Raji (cell line): ENCODE results near the gene GRK5.

ENCODE experiments used
- POLR2A ChIP-seq: IDR thresholded peaks from 2 replicates; pipeline ENCODE4 v1.6.1; 2011; ENCODE audit warnings: low read depth, low read length, control low read depth; ENCODE audit not compliant: insufficient read depth

GRK5 gene

GRCh38 chr10:119370111-119370741, 162.9 kb downstream of the GRK5 start:
- no peak for TF ChIP-seq POLR2A

DNA sequence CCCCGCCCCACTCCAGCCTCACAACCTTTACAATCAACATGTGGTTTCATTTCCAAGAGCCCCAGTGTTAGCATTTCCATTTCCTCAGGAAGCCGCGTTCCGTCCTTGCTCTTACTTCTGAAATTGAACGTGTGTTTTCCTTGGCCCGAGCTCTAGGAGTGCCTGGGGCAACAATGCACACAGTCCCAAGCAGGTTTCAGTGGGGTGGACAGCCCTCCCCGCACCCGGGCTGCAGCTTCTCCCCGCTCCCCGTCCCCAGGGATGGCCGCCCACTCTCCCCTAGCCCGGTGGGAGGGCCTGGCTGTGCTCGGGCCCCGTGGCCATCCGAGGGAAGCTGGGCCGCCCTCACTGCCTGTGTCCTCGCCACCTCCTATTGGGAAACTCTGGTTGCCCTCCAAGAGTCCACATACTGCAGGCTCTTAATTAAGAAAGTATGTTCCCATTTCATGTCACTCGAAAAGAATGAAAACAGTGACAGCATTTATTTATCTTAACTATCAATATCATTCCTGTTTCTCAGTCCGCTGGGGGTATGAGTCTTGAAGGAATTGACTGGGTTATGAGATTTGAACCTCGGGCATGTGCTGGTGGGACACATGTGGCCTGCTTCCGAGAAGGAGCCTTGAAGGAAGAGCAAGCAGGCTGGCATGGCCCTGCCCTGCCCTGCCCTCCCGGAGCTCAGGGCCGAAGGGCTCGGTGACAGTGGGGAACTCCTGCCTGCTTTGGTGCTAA, 163.8 kb downstream of the GRK5 start:
- TF ChIP-seq POLR2A, result no peak

- TF ChIP-seq POLR2A, result no peak
These were observed 164.6 kb downstream of the GRK5 start for GRCh38 chr10:119371704-119372663.

DNA sequence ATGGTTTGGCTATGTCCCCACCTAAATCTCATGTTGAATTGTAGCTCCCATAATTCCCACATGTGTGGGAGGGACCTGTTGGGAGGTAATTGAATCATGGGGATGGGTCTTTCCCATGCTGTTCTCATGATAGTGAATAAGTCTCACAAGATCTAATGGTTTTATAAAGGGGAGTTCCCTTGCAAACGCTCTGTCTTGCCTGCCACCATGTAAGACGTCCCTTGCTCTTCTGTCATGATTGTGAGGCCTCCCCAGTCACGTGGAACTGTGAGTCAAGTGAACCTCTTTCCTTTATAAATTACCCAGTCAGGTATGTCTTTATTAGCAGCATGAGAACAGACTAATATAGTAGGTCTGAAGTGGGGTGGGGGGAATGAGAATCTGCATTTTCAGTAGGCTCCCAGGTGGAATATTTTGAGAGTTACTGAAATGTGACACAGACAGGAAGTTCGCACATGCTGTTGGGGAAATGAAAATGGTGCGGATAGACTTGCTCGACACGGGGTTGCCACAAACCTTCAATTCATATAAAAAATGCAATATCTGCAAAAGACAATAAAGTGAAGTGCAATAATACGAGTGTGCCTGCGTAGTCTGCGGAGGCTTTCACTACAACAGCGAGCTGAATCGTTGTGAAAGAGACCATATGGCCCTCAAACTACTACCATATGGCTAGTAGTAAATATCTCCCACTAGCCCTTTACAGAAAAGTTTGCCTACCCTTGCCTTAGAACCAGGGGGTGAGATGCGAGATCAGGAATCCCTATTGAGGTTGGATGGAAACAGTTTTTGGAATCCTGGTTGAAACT, 166.1 kb downstream of the GRK5 start:
- TF ChIP-seq POLR2A, result no peak

DNA sequence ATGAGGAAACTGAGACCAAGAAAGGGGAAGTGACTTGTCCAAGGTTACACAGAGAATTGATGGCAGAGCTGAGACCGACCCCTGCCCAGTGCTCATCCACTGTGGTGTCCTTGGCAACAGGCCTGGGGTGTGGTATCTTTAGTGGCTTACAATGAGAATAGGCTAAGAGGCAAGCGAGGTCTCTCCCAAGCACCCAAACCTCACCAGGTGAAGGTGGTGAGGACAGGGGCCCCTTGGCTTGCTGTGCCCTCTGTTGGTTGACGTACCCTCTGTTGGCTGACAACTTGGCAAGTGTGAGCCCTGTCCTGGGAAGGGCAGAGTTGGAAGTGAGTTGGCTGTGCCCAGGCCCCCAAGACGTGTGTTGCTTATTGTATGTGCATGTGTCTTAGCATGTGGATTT, 166.9 kb downstream of the GRK5 start:
- TF ChIP-seq POLR2A, result no peak

DNA sequence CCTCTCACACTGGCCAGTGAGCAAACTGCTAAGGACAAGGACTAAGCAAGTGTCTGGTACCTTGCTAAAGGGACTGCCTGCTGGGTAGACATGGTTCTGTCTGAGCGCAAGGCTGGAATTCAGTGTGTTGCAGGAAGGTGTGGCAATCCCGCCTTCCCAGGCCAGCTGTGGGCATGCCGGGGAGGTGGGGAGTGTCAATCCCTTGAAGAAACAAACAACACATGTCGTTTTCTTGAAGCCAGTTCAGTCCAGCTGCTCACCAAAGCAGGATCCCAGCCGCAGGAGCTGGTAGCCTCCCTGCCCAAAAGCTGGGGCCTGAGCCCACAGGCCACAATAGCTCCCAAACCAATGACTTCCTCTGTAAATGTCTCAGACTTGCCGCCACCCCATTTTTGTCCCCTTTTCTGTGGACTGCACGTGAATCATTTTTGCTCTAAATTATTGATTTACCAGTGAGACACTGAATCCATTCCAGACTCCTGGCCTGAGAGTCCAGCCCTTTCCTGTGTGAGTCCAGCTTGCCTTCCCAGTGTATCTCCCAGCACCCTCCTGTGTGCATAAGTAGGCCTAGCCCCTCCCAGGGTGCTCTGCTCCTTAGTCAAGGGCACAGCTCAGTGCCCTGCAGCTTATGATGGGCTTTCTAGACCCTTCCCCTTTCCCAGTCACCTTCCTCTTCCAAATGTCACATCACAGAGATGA, 168.4 kb downstream of the GRK5 start:
- TF ChIP-seq POLR2A, result no peak

DNA sequence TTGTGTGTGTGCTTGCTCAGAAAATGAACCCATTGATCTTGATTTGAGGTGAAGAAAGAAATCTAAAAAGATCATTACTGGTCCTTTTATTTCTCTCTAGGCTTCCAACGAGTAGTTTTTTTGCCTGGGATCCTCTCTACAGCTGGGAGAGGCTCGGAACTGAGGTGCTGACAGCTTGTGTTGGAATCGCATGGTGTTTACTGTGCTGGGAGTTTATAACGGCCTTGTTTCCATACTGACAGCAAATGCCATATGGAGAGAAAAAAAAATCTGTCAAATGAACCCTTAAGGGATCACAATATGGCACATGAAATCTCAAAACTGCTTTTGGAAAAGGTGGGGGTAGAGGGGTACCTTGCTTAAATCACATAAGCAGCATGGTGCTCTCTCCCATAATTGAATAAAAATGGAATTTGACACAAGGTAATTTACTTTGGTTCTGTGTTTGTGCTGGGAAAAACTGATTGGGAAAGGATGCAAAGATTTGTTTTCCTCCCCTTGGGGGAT, 170.1 kb downstream of the GRK5 start:
- TF ChIP-seq POLR2A, result no peak

- no peak for TF ChIP-seq POLR2A
These were observed 170.8 kb downstream of the GRK5 start for GRCh38 chr10:119377958-119378736.

DNA sequence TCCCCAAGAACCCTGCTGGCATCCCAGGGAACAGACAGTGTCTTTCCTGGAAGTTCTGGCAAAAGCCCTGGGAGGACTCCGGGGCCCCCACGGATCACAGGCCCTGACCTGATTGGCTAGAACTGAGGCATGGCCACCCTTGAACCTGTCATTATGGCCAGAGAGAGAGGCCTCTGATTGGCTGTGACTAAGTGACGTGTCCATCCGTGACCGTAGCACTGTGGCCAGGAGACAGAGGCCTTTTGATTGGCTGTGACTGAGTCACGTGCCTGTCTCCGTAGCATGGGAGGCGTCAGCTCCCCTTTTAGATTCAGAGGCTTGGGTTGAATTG, 171.3 kb downstream of the GRK5 start:
- no peak for TF ChIP-seq POLR2A

DNA sequence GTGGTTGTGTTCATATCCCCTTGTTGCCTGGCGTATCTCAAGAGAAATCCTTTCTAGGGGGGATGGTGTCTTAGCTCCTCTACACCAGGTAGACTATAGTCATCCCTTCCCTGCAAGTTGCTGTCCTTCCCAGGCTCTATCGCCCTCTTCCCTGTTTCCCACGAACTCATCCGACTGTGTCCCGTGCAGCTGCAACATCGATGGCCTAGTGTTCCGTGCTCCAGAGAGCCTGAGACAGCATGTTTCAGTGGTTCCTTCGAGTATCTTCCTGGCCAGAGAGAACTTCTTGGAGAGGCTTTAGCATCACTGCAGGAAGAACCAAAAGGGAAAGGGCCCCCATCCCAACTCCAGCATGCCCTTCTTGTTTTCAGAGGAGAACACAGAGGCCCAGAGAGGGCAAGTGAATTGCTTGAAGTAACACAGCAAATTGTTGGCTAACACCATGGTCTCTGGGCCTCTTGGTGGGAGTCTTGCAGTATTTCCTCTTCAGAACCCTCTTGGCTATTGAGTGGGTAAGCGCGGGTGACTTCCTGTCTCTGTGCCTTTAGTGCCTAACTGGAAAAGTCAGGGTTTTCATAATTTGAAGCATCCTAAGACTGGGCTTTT, 172.2 kb downstream of the GRK5 start:
- no peak for TF ChIP-seq POLR2A

DNA sequence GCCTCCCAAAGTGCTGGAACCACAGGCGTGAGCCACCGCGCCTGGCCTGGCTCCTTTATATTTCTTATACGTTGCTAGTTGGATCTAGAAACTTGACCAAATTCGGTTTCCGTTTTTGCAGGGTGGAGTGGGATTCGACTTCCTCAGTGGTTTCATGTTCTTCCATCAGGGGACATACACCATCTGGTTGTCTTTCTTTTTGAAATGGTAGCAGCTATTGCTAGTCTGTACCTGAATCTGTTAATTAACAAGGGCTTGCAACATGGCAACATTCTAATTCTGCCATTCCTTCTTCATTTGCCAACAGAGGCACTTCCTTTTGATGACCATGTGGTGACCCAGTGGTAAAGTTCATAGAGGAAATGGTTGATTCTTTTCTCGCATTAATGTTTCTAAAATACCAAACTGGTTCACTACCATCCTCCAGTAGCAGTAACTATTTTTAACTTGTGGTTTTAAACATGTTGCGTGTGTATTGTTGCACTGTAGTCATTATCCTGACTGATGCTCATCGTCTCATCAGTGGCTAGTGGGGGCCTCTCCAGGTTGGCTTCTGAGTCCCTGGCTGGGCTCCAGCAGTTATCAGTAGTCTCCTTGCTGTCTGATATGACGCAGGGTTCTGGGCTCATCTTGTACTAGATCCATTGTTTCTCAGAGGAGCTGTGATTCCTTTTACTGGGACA, 175.9 kb downstream of the GRK5 start:
- TF ChIP-seq POLR2A, result no peak

DNA sequence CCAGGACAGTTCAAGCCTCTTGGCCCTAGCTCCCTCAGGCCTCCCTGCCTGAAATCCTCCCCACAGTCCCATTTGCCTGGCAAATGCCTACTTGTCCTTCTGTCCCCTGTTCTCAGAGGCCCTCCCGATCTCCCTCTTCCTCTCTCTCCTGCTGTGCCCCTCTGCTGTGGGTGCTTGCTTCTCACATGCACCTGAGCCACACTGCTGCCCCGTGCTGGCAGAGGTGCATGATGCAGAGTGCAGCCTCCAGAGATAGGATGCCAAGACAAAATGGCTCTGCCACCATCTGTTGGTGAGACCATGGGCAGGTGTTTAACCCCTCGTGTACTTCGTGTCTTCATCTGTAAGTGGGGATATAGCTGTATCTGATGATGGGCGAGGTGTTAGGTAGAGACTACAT, 176.8 kb downstream of the GRK5 start:
- TF ChIP-seq POLR2A, result no peak
